D721Med (cell line): ENCODE measurements around the gene CHML.

Experiments
- DNase-seq: peaks from one replicate; pipeline ENCODE4 v3.0.0; 2011; ENCODE audit warnings: low spot score; ENCODE audit not compliant: insufficient read length
- FAIRE-seq: peaks from 2 replicates; lab custom pipeline; 2011; peaks lifted over from hg19 to GRCh38; lab: Jason Lieb, UNC
- CTCF ChIP-seq: IDR thresholded peaks from 2 replicates; pipeline ENCODE4 v1.5.1; 2012; ENCODE audit warnings: mild to moderate bottlenecking, control low read depth; ENCODE audit not compliant: insufficient read depth; ENCODE audit errors: missing control alignments

CHML gene

GRCh38 chr1:241622669-241623068, 17.5 kb downstream of the CHML start:
- TF ChIP-seq CTCF, result no peak
- FAIRE-seq (no peak), DNase-seq (no peak)

GRCh38 chr1:241617426-241617825, 22.7 kb downstream of the CHML start:
- DNase-seq (no peak), FAIRE-seq (no peak)
- no peak for TF ChIP-seq CTCF

- no peak for TF ChIP-seq CTCF
- DNase-seq (no peak), FAIRE-seq (no peak)
Observed at GRCh38 chr1:241615043-241615974, 24.9 kb downstream of the CHML start.

GRCh38 chr1:241614572-241614971, 25.6 kb downstream of the CHML start:
- DNase-seq (no peak), FAIRE-seq (no peak)
- TF ChIP-seq CTCF, result no peak

GRCh38 chr1:241614144-241614543, 26.0 kb downstream of the CHML start:
- no peak for TF ChIP-seq CTCF
- no peak for DNase-seq
- no peak for FAIRE-seq

GRCh38 chr1:241612533-241613477, 27.4 kb downstream of the CHML start:
- no peak for TF ChIP-seq CTCF
- FAIRE-seq (no peak), DNase-seq (no peak)
